NOMO-1 treated with DMSO at 0.1 percent for 48 hours (cell line): Measurements from ENCODE around the gene PRDM16.

Source experiments
- DNase-seq: peaks from one replicate; lab custom pipeline; 2025; ENCODE audit not compliant: unreplicated experiment; lab: John Stamatoyannopoulos, UW

PRDM16 gene

GRCh38 chr1:3197781-3198316 lies 128.8 kb downstream of the PRDM16 start:
- no peak for DNase-seq

GRCh38 chr1:3198371-3199271 lies 129.6 kb downstream of the PRDM16 start:
- DNase-seq, result no peak

GRCh38 chr1:3204725-3205124 lies 135.7 kb downstream of the PRDM16 start:
- DNase-seq, result no peak

GRCh38 chr1:3205815-3206214 lies 136.8 kb downstream of the PRDM16 start:
- DNase-seq, result no peak

GRCh38 chr1:3206696-3207095 lies 137.7 kb downstream of the PRDM16 start:
- no peak for DNase-seq

GRCh38 chr1:3207217-3207848 lies 138.3 kb downstream of the PRDM16 start:
- DNase-seq, result peak; percentile 42

GRCh38 chr1:3208819-3209200 lies 139.8 kb downstream of the PRDM16 start:
- DNase-seq, result no peak

- DNase-seq, result no peak
Measured at GRCh38 chr1:3209201-3209600, 140.2 kb downstream of the PRDM16 start.

GRCh38 chr1:3211582-3212375 lies 142.8 kb downstream of the PRDM16 start:
- no peak for DNase-seq

- DNase-seq, result no peak
Measured at GRCh38 chr1:3212453-3213355, 143.7 kb downstream of the PRDM16 start.

GRCh38 chr1:3213730-3214129 lies 144.7 kb downstream of the PRDM16 start:
- DNase-seq, result no peak

GRCh38 chr1:3215198-3216014 lies 146.4 kb downstream of the PRDM16 start:
- DNase-seq, result no peak

GRCh38 chr1:3216015-3216391 lies 147.0 kb downstream of the PRDM16 start:
- no peak for DNase-seq

GRCh38 chr1:3217181-3217641 lies 148.2 kb downstream of the PRDM16 start:
- no peak for DNase-seq

- DNase-seq, result no peak
Measured at GRCh38 chr1:3217979-3218679, 149.1 kb downstream of the PRDM16 start.

GRCh38 chr1:3219005-3219790 lies 150.2 kb downstream of the PRDM16 start:
- DNase-seq, result no peak

- DNase-seq, result no peak
Measured at GRCh38 chr1:3219791-3220467, 150.9 kb downstream of the PRDM16 start.
